Stimulated activated CD8-positive, alpha-beta memory T cell treated with anti-CD3 and anti-CD28 coated beads, Interleukin-2, amount 100 ng/mL, for 48 hours (primary cell): Measurements from ENCODE around the gene STYK1.

Source experiments
- DNase-seq, 2 donors: peaks; one replicate each; pipeline ENCODE4 v3.0.0-alpha.2; 2020; ENCODE audit warnings: low read depth in 2 of 2

Gene STYK1

GRCh38 chr12:10673659-10674384, at the start of gene STYK1:
Gene STYK1, minus strand, starts transcription at chr12:10674052. Its CDS starts 39,434 bp downstream, at chr12:10634618.
- peak; percentile 45 to 69 for DNase-seq

- peak; percentile 37 to 48 for DNase-seq
Observed at GRCh38 chr12:10722905-10723746, 49.3 kb upstream of the STYK1 start, which contains the start of gene YBX3. Gene YBX3, minus strand, starts transcription at chr12:10723323. Its CDS starts 212 bp downstream, at chr12:10723111.

GRCh38 chr12:10722502-10722904, 48.7 kb upstream of the STYK1 start:
- DNase-seq = peak in 1 of 2 donors; percentile 40

- DNase-seq = peak; percentile 23 to 49
Observed at GRCh38 chr12:10721651-10722501, 48.0 kb upstream of the STYK1 start.

- DNase-seq = no peak
Observed at GRCh38 chr12:10720974-10721650, 47.3 kb upstream of the STYK1 start.

- no peak for DNase-seq
Observed at GRCh38 chr12:10719482-10719881, 45.6 kb upstream of the STYK1 start.

- no peak for DNase-seq
Observed at GRCh38 chr12:10718279-10718821, 44.5 kb upstream of the STYK1 start.

GRCh38 chr12:10717410-10717809, 43.6 kb upstream of the STYK1 start:
- no peak for DNase-seq

GRCh38 chr12:10716704-10717315, 43.0 kb upstream of the STYK1 start:
- no peak for DNase-seq

GRCh38 chr12:10716277-10716676, 42.4 kb upstream of the STYK1 start:
- DNase-seq = no peak

- no peak for DNase-seq
Observed at GRCh38 chr12:10715491-10715890, 41.6 kb upstream of the STYK1 start.

- DNase-seq = no peak
Observed at GRCh38 chr12:10709808-10710207, 36.0 kb upstream of the STYK1 start.

- DNase-seq = no peak
Observed at GRCh38 chr12:10708862-10709261, 35.0 kb upstream of the STYK1 start.

GRCh38 chr12:10705655-10706054, 31.8 kb upstream of the STYK1 start:
- DNase-seq = no peak

GRCh38 chr12:10701843-10702242, 28.0 kb upstream of the STYK1 start:
- DNase-seq = no peak

GRCh38 chr12:10701131-10701681, 27.4 kb upstream of the STYK1 start:
- peak in 1 of 2 donors; percentile 14 for DNase-seq

GRCh38 chr12:10700581-10700980, 26.7 kb upstream of the STYK1 start:
- no peak for DNase-seq

GRCh38 chr12:10697862-10698261, 24.0 kb upstream of the STYK1 start:
- DNase-seq = no peak

- no peak for DNase-seq
Observed at GRCh38 chr12:10697156-10697555, 23.3 kb upstream of the STYK1 start.

GRCh38 chr12:10690906-10691305, 17.1 kb upstream of the STYK1 start:
- DNase-seq = no peak
